ENCODE measurements around the gene TCF23.

Gene TCF23

GRCh38 chr2:27148801-27149439 lies at the start of gene TCF23:
TSS of gene TCF23 (plus strand) at chr2:27149004. CDS start at chr2:27149134, 130 bp downstream.
- no peak for TF ChIP-seq CTCF (IDR thresholded peaks at IDR 0.05; ENCODE audit: insufficient read depth, low read length, poor library complexity, severe bottlenecking)
- Histone ChIP-seq H3K27me3 (replicated peaks; ENCODE audit: control insufficient read depth, insufficient read depth, low read length) (no peaks in the 10 kb centered on the region), H3K4me3 (replicated peaks; ENCODE audit: low read depth, low read length) (no peak within 1 kb of the TSS), H3K36me3 (ENCODE audit: control insufficient read depth, insufficient read depth, low read length) (no peaks in the 10 kb centered on the region)
- DNase-seq (ENCODE audit: extremely low read depth, insufficient read length) = no peak

DNA sequence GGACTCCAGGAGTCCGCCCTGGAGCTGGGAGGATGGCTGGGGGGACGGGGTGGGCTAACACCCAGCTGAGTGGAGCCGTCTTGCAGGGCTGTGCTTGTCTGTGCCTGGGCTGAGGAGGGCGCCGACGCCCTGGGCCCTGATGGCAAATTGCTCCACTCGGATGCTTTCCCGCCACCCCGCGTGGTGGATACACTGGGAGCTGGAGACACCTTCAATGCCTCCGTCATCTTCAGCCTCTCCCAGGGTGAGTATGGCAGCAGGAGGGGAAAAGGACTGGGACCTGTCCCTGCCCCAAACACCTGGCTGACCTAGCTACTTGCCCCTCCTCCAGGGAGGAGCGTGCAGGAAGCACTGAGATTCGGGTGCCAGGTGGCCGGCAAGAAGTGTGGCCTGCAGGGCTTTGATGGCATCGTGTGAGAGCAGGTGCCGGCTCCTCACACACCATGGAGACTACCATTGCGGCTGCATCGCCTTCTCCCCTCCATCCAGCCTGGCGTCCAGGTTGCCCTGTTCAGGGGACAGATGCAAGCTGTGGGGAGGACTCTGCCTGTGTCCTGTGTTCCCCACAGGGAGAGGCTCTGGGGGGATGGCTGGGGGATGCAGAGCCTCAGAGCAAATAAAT lies 49.4 kb upstream of the TCF23 start:
- no peak for DNase-seq (ENCODE audit: extremely low read depth, insufficient read length)
- no peaks in the 10 kb centered on the region for H3K36me3 ChIP-seq (ENCODE audit: control insufficient read depth, insufficient read depth, low read length)
- TF ChIP-seq CTCF (IDR thresholded peaks at IDR 0.05; ENCODE audit: insufficient read depth, low read length, poor library complexity, severe bottlenecking) = no peak
- H3K27me3 ChIP-seq (replicated peaks; ENCODE audit: control insufficient read depth, insufficient read depth, low read length) = no peaks in the 10 kb centered on the region
- no peak overlapping the region for H3K4me3 ChIP-seq (replicated peaks; ENCODE audit: low read depth, low read length)

- no peak overlapping the region for H3K4me3 ChIP-seq (replicated peaks; ENCODE audit: low read depth, low read length)
- no peak for DNase-seq (ENCODE audit: extremely low read depth, insufficient read length)
- H3K36me3 ChIP-seq (ENCODE audit: control insufficient read depth, insufficient read depth, low read length) = no peaks in the 10 kb centered on the region
- TF ChIP-seq CTCF (IDR thresholded peaks at IDR 0.05; ENCODE audit: insufficient read depth, low read length, poor library complexity, severe bottlenecking) = no peak
- no peaks in the 10 kb centered on the region for H3K27me3 ChIP-seq (replicated peaks; ENCODE audit: control insufficient read depth, insufficient read depth, low read length)
Measured at GRCh38 chr2:27100036-27100435, 48.8 kb upstream of the TCF23 start.

DNA sequence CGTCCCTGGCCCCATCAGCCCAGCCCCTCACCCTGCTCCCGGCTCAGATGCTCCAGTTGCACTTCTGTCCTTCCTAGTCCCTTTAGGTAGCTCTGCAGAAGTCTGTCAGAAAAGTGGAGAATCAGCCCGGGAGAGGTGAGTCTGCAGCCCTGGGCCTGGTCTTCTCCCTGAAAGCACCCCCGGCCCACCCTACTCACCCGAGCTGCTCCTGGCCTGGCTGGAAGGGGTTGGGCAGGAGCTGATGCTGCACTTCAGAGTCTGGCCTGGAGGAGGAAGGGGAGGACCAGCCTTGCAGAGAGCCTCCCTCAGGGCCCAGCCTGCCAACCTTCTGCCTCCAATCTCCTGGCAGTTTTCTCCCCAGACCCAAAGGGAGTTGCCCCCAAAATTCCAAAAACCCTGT lies 46.5 kb upstream of the TCF23 start:
- no peak for DNase-seq (ENCODE audit: extremely low read depth, insufficient read length)
- no peak for TF ChIP-seq CTCF (IDR thresholded peaks at IDR 0.05; ENCODE audit: insufficient read depth, low read length, poor library complexity, severe bottlenecking)
- Histone ChIP-seq H3K4me3 (replicated peaks; ENCODE audit: low read depth, low read length) (no peak overlapping the region), H3K36me3 (ENCODE audit: control insufficient read depth, insufficient read depth, low read length) (no peaks in the 10 kb centered on the region), H3K27me3 (replicated peaks; ENCODE audit: control insufficient read depth, insufficient read depth, low read length) (no peaks in the 10 kb centered on the region)

DNA sequence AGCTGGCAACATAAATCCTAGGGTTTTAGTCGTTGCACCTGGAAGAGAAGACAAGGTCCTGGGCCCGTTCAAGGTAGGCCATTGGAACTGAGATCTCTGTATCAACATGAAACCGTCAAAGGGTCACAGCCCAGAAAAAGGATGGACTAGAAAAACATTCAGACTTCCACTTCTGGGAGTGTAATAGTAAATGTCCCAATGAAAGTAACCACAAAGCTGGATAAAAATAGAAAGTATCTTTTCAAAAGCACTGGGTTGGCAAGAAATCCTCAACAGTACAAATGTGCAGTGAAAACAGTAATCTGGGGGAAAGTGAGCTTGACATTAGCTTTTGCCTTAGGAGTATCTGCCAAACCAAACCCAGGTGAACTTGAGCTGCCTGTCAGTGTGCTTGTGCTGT lies 42.8 kb upstream of the TCF23 start:
- no peaks in the 10 kb centered on the region for H3K27me3 ChIP-seq (replicated peaks; ENCODE audit: control insufficient read depth, insufficient read depth, low read length)
- H3K36me3 ChIP-seq (ENCODE audit: control insufficient read depth, insufficient read depth, low read length) = no peaks in the 10 kb centered on the region
- no peak overlapping the region for H3K4me3 ChIP-seq (replicated peaks; ENCODE audit: low read depth, low read length)
- no peak for TF ChIP-seq CTCF (IDR thresholded peaks at IDR 0.05; ENCODE audit: insufficient read depth, low read length, poor library complexity, severe bottlenecking)
- no peak for DNase-seq (ENCODE audit: extremely low read depth, insufficient read length)
